H1 (cell line): ENCODE measurements around the gene ERGIC3.

Source experiments
- BACH1 ChIP-seq: IDR thresholded peaks from 2 replicates; pipeline ENCODE4 v1.6.1; 2012; ENCODE audit warnings: low read length, improper control_type of control experiment
- CHD1 ChIP-seq: IDR thresholded peaks from 2 replicates; pipeline ENCODE4 v1.6.1; 2012; ENCODE audit warnings: low read depth, low read length, improper control_type of control experiment
- JUN ChIP-seq: IDR thresholded peaks from 2 replicates; pipeline ENCODE4 v1.6.1; 2011; ENCODE audit warnings: low read depth, mild to moderate bottlenecking, improper control_type of control experiment, low read length
- JUND ChIP-seq: IDR thresholded peaks from 2 replicates; pipeline ENCODE4 v1.6.1; 2011; ENCODE audit warnings: mild to moderate bottlenecking, improper control_type of control experiment, low read length
- POLR2A ChIP-seq, 2 experiments: IDR thresholded peaks; 1 replicate in 1 of 2; 2 replicates in 1 of 2; pipeline ENCODE4 v1.6.1; 2011; ENCODE audit warnings: low read depth in 2 of 2, low read length in 2 of 2, mild to moderate bottlenecking in 2 of 2; ENCODE audit errors: control extremely low read depth in 1 of 2
- POLR2AphosphoS5 ChIP-seq: IDR thresholded peaks from 2 replicates; pipeline ENCODE4 v1.6.1; 2011; ENCODE audit warnings: low read depth, low read length
- RAD21 ChIP-seq, 2 experiments: IDR thresholded peaks in 1 of 2; conservative IDR thresholded peaks in 1 of 2; 2 replicates each; pipeline ENCODE4 v1.6.1; 2011; ENCODE audit warnings: low read depth in 2 of 2, low read length in 2 of 2, improper control_type of control experiment in 1 of 2, inconsistent platforms in 1 of 2, mild to moderate bottlenecking in 1 of 2, moderate library complexity in 1 of 2
- SIN3A ChIP-seq, 2 experiments: IDR thresholded peaks in 1 of 2; conservative IDR thresholded peaks in 1 of 2; 2 replicates each; pipeline ENCODE4 v1.6.1; 2011 to 2012; ENCODE audit warnings: low read length in 2 of 2, improper control_type of control experiment in 1 of 2, low read depth in 1 of 2, mild to moderate bottlenecking in 1 of 2
- SP1 ChIP-seq: IDR thresholded peaks from 2 replicates; pipeline ENCODE4 v1.6.1; 2011; ENCODE audit warnings: low read depth, low read length
- TCF12 ChIP-seq: IDR thresholded peaks from 2 replicates; pipeline ENCODE4 v1.6.1; 2011; ENCODE audit warnings: low read depth, mild to moderate bottlenecking, low read length
- ZNF274 ChIP-seq: IDR thresholded peaks from 2 replicates; pipeline ENCODE4 v1.7.0; 2012; ENCODE audit warnings: low read length, borderline replicate concordance; ENCODE audit errors: extremely low read depth
- TF ChIP-seq, protein P1 (sequence below), 3 experiments: IDR thresholded peaks; 1 replicate in 2 of 3; 2 replicates in 1 of 3; pipeline versions ENCODE4 v1.5.1 to v1.6.1; 2011; ENCODE audit warnings: low read length in 3 of 3, mild to moderate bottlenecking in 3 of 3, inconsistent platforms in 2 of 3, low read depth in 1 of 3, moderate library complexity in 1 of 3; ENCODE audit not compliant: insufficient read depth in 1 of 3; ENCODE audit errors: control extremely low read depth in 1 of 3

DNA sequence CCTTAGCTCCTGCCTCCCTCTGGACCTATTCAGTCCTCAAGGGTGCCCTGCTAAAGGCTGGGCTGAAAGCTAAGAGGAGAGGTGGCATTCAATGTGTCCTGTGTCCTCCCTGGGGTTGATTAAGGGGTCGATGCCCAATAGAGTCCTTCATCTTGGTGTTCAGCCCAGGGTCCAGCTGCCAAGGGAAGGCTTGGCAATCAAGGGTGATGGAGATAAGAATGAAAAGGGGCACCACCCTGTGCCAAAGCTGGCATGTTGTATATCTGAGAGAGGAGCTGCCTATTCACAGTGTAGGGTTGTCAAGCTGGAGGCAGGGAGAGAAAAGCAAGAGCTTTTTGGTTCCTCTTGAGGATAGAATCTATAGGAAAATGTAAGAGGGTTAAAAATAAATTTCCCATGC lies 24.8 kb upstream of the ERGIC3 start:
- TF ChIP-seq ZNF274 = no peak
- TF ChIP-seq, protein P1, sequence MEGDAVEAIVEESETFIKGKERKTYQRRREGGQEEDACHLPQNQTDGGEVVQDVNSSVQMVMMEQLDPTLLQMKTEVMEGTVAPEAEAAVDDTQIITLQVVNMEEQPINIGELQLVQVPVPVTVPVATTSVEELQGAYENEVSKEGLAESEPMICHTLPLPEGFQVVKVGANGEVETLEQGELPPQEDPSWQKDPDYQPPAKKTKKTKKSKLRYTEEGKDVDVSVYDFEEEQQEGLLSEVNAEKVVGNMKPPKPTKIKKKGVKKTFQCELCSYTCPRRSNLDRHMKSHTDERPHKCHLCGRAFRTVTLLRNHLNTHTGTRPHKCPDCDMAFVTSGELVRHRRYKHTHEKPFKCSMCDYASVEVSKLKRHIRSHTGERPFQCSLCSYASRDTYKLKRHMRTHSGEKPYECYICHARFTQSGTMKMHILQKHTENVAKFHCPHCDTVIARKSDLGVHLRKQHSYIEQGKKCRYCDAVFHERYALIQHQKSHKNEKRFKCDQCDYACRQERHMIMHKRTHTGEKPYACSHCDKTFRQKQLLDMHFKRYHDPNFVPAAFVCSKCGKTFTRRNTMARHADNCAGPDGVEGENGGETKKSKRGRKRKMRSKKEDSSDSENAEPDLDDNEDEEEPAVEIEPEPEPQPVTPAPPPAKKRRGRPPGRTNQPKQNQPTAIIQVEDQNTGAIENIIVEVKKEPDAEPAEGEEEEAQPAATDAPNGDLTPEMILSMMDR (IDR thresholded peaks at IDR 0.05; ENCODE audit: control extremely low read depth in 1 of 3, insufficient read depth in 1 of 3, low read depth in 1 of 3, low read length in 3 of 3) = no peak
- TF ChIP-seq SIN3A (conservative IDR thresholded peaks at IDR 0.05 in 1 of 2, IDR thresholded peaks at IDR 0.05 in 1 of 2; ENCODE audit: low read depth in 1 of 2, low read length in 2 of 2) = no peak
- TF ChIP-seq JUND = no peak
- TF ChIP-seq CHD1 = no peak
- TF ChIP-seq POLR2AphosphoS5 = no peak
- no peak for TF ChIP-seq JUN
- no peak for TF ChIP-seq BACH1
- no peak for TF ChIP-seq SP1
- no peak for TF ChIP-seq TCF12
- no peak for TF ChIP-seq POLR2A (IDR thresholded peaks at IDR 0.05; ENCODE audit: control extremely low read depth in 1 of 2, low read depth in 2 of 2, low read length in 2 of 2)
- no peak for TF ChIP-seq RAD21 (IDR thresholded peaks at IDR 0.05 in 1 of 2, conservative IDR thresholded peaks at IDR 0.05 in 1 of 2; ENCODE audit: low read depth in 2 of 2, low read length in 2 of 2)
